GM18502 (cell line): Measurements from ENCODE around the gene CDC42EP4.
"Not testable (repeated sequence)": the region's sequence is repeated elsewhere in the genome, so short reads cannot be mapped to it uniquely, and the experiment has no call there.

ENCODE experiments used
- ATAC-seq: cut with Tn5 transposase; IDR thresholded peaks from one replicate; pipeline ENCODE4 v1.9.1; 2021; ENCODE audit warnings: mild to moderate bottlenecking; ENCODE audit not compliant: unreplicated experiment, poor library complexity

Gene CDC42EP4

DNA sequence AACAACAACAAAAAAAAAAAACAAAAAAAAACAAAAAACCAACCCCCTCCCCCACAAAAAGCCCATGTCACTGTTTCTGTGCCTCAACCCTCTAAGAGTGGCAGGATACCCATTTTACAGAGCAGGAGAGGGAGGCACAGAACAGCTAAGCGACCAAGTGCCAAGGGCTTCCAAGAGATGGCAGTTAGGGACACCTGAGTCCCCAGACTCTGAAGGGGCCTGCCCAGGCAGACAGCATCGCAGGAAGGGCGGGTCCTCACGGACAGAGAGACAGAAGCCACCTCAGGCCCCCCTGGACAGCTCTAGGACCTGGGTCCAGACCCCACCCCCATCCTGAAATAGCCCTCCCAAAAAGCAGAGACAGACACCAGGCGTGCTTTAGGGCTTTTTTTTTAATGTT is 28.6 kb downstream of the CDC42EP4 start:
- no peak for ATAC-seq

DNA sequence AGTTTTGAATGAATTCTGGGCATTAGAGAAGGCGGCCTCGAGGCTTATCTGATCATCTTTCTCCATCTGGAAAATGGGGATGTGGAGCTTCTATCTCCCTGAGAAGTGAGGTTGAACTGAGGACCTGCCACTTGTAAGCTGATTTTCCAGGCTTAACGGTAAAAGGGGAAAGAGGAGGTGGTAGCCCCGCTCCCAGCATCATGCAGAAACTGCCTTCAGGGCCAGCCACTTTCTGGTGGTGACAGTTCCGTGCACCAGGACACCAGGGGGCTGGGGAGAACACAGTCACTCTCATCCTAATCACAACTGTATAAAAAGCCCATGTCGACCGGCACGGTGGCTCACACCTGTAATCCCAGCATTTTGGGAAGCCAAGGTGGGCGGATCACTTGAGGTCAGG is 29.2 kb downstream of the CDC42EP4 start:
- ATAC-seq = no peak

DNA sequence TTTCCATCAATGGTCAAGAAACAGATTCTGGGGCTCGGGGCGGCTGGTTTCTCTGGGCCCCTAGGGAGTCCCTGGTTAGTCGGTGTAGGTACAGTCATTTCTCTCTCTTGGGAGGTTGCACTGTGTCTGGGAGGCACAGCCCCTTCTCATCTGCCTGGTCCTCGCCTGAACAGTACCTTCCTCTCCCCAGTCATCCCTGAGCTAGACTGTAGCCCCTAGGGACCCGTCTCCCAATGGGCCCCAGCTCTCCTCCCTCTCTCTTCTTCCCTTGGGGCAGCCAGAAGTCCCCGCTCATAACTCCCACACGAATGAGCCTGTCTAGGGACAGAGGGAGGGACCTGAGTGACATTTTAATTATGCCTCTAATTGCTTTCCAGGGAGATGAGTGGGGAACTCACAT is 29.9 kb downstream of the CDC42EP4 start:
- ATAC-seq = peak; percentile 97

DNA sequence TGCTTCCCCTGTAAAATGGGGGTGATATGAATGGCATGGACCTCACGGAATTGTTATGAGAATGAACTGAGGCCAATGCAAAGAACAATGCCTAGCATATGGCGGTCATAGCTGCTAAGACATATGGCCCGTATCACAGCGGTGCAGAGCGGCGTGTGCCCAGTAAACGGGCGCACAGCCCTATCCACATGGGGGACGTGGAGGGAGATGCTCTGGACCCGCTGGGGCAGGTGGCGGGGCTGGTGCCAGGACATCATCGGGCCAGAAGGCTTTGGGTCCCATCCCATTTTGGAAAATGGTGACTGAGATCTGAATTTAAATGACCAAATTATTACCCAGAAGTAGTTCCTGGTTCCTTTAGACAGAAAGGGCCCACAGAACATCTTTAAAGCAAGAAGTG is 31.6 kb downstream of the CDC42EP4 start:
- ATAC-seq = no peak

DNA sequence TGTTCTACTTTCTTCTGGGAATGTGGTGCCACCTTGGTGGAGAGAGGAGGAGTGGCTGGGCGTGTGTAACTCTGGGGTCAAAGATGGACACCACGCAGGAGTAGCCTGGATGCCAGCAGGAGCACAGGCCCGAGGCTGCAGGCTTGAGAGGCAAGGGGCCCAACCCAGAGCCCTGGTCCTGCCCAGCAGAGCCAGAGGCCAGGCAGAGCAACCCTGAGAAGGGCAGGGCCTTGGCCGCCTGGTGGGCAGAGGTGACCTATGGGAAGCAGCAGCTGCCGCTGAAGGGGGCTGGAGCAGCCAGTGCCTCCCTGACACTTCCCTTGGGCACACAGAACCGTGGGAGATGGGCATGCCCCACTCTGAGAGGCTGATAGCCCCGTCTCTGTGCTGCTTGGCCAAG is 32.1 kb downstream of the CDC42EP4 start:
- no peak for ATAC-seq

DNA sequence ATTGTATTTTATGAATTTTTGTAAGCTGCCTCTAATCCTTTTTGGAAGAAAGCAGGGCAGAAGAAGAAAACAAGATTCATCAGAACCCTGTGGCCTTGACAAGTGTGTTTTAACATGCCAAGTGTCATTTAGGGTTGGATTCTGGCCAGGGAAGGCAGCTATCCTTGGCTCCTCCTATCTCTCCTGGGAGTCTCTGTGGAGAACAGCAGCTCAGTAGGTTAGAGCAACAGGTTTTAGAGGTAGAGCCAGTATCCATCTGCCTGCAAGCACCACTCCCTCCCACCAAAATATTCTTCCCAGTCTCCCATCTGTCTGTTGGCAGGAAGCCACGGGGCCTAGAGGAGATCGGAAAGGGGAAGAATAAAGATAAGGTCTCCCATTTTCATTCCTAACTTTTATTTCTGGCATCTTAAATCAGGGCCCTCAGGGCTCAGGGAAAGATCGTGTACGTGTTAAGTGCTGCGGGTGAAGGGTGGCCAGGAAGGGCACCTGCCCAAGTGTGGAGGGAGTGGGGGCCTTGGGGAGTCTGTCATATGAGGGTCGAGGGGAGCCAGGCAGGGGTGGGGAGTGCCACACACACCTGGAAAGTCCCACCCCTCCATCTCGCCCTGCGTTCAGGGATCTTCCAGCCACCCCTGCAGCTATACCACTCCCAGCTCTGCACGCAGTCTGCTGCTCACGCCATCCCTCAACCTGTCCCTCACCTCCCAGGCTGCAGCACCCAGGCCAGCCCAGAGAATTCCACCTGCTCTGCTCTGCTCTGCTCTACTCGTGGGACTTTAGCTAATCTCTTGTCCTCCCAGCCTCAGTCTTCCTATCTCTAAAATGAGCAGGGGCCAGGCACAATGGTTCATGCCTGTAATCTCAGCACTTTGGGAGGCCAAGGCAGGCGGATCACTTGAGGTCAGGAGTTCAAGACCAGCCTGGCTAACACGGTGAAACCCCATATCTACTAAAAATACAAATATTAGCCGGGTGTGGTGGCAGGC is 33.0 kb downstream of the CDC42EP4 start:
- ATAC-seq = no peak

DNA sequence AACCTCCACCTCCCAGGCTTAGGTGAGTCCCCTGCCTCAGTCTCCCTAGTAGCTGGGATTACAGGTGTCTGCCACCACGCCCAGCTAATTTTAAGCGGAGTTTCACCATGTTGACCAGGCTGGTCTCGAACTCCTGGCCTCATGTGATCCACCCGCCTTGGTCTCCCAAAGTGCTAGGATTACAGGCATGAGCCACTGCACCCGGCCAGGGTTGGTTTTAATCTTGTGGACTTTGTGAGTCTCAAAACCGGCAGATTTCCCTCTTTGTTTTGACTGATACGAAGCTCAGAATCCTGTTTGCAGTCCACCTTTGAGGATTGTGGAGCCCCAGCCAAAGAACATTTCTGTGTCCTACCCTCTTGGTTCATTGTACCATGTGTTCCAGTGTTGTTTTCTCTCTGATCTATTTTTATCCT is 33.7 kb downstream of the CDC42EP4 start:
- ATAC-seq = no peak

DNA sequence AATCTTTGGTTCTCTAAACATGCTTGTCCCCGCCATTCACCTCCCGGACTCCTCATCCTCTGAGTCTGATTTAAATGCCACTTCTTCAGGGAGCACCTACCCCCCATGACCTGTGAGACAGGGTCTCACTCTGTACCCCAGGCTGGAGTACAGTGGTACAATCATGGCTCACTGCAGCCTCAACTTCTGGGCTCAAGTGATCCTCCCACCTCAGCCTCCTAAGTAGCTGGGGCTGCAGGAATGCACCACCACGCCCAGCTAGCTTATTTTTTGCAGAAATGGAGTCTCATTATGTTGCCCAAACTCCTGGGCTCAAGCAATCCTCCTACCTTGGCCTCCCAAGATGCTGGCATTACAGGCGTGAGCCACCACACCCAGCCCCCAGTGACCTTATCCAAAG is 37.3 kb downstream of the CDC42EP4 start:
- no peak for ATAC-seq

DNA sequence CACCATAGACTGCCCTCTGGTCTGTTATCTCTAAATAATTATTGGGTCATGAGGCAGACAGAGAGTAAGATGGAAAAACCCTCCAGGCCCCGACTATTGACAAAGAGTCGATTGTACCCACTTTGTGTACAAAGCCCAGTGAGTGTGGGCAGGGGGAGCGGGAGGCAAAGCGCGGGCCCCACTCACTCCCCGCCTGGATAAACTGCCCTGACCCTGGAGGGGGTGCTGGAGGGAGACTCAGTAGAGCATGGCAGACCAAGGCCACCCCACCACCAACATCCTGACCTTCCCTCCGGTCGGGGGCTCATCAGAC is 38.9 kb downstream of the CDC42EP4 start:
- no peak for ATAC-seq

DNA sequence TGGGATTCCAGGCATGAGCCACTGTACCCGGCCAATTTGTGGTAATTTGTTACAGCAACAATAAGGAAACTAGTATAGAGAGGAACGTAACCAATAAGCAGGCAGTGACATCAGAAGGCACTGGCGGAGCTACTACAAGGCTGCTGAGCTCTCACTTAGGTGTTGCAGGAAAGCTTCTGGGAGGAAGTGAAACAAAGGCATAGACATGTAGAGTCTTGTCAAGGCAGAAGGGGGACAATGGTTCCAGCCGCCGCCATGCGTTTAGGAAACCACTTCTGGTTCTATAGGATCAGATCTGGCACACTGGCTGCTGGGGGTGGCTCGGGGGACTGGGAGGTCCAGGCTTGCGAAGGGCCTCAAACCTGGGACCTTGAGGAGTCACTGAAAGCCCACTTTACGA is 40.7 kb downstream of the CDC42EP4 start:
- ATAC-seq = peak; percentile 99

DNA sequence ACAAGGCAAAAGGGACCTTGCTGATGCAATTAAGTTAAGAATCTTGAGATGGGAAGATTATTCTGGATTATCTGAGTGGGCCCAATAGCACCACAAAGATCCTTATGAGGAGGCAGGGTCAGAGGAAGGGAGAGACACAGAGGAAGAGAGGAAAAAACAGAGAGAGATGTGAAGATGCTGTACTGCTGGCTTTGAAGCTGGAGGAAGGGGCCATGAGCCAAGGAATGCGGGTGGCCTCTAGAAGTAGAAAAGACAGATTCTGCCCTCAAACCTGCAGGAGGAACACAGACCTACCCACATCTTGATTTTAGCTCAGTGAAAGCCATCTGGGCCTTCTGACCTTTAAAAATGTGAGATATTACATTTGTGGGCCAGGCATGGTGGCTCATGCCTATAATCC is 42.0 kb downstream of the CDC42EP4 start:
- ATAC-seq = no peak

DNA sequence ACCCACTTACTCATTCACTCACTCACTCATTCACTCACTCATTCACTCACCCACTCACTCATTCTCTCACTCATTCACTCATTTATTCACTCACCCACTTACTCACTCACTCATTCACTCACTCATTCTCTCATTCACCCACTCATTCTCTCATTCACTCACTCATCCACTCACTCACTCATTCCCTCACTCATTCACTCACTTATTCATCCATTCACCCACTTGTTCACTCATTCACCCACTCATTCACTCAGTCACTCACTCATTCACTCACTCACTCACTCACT is 42.5 kb downstream of the CDC42EP4 start:
- ATAC-seq = no peak

DNA sequence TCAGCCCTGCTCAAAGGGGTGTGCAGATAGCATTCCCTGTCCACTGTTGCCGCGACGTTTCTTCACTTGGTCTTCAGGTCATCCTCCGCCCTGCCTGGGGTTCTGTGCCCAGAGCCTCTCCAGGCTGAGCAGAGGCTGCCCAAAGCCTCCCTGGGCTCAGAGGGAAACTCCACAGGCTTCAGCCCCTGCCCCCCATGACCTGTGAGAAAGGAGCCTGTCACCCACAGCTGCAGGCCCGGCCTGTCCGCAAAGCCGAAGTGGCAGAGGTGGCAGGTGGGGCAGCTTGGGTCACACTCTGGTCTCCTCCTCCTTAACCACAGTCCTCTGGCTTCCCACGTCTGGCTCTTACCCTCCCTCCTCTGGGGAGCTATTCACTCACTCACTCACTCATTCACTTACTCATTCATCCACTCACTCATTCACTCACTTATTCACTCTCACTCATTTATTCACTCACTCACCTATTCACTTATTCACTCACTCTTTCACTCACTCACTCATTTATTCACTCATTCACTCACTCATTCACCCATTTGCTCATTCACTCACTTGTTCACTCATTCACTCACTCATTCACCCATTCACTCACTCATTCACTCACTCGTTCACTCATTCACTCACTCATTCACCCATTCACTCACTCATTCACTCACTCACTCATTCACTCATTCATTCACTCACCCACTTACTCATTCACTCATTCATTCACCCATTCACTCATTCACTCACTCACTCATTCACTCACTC is 43.0 kb downstream of the CDC42EP4 start:
- no peak for ATAC-seq

DNA sequence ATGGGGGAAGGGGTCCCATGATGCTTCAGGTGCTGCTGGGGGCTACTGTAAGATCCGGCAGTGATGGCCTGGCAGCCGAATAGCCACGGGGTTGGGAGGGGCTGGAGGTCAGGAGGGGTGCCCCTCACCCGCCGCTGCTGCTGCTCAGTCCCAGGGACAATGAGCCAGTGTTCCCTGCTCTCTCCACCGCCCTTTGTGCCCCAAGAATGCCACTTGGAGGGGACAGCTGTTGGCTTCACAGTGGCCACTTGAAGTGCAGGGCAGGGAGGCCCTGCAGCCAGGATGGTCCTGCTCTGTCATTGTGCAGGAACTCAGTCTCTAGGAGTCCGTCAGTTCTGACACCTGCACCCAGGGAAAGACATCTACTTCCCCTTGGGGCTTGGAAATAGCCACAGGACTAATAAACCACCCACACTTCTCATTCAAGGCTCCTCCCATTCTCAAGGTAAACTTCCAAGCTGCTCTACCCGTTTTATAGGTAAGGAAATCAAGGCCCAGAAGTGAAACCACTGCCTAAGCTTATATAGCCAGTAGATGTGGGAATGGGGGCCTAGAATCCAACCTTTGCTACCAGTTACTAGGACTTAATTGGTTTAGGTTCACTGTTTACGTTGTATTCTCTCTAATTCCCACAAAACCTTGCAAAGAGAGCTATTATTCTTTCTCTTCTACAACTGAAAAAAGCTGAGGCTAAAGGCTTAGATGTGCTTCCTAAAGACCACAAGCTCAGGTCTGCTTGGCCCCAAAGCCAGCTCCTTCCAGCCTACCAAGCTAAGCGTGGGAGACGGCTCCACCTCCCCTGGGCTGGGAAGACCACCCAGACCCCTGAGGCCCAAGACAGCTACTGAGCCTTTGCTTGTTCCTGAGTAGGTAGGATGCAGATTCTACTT is 43.9 kb downstream of the CDC42EP4 start:
- ATAC-seq = no peak

DNA sequence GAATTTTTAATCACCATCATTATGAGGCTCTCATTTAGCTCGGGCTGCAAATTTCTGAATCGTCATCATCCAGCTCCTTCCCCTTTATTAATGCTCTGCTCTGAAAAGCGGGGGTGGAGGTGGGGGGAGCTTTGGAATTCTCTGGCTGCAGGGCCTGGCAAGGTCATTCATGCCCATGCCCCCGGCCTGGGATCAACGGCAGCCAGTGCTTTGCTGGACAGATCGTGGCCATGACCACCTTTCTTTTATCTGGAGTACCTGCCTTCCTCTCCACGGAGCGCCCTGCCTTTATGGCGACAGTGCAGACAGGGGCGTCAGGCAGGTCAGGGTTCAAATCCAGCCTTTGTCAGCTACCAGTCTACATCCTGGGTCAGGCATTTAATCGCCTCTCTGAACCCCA is 45.0 kb downstream of the CDC42EP4 start:
- no peak for ATAC-seq

DNA sequence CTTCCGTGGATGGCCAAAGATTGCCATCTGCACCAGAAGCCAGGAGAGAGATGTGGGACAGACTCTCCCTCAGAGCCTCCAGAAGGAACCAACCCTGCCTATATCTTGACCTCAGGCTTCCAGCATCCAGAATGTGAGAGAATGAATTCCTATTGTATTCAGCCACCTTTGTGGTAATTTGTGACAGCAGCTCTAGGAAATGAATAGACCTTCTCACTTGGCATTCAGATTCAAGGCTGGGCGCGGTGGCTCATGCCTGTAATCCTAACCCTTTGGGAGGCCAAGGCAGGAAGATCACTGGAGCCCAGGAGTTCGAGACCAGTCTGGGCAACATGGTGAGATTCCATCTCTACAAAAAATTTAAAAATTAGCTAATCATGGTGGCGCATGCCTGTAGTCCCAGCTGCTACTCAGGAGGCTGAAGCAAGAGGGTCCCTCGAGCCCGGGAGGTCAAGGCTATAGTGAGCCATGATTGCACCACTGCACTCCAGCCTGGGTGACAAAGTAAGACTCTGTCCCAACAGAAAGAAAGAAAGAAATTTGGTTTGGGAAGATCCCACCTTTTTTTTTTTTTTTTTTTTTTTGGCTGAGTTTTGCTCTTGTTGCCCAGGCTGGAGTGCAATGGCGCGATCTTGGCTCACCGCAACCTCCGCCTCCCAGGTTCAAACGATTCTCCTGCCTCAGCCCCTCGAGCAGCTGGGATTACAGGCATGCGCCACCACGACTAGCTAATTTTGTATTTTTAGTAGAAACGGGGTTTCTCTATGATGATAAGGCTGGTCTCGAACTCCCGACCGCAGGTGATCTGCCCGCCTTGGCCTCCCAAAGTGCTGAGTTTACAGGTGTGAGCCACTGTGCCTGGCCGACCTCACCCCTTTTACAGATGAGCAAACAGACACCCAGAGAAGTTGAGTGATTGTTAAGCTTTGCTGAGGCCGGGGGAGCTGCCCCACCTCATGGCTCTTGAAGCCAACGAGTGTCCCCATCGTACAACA is 45.9 kb downstream of the CDC42EP4 start:
- ATAC-seq = no peak

DNA sequence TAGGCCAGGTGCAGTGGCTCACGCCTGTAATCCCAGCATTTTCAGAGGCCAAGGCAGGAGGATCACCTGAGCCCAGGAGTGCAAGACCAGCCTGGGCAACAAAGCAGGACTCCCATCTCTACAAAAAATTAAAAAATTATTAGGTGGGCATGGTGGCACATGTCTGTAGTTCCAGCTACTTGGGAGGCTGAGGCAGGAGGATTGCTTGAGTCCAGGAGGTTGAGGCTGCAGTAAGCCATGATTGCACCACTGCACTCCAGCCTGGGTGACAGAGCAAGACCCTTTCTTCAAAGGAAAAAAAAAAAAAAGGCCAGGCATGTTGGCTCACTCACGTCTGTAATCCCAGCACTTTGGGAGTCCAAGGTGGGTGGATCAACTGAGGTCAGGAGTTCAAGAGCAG is 47.4 kb downstream of the CDC42EP4 start:
- not testable (repeated sequence) for ATAC-seq

DNA sequence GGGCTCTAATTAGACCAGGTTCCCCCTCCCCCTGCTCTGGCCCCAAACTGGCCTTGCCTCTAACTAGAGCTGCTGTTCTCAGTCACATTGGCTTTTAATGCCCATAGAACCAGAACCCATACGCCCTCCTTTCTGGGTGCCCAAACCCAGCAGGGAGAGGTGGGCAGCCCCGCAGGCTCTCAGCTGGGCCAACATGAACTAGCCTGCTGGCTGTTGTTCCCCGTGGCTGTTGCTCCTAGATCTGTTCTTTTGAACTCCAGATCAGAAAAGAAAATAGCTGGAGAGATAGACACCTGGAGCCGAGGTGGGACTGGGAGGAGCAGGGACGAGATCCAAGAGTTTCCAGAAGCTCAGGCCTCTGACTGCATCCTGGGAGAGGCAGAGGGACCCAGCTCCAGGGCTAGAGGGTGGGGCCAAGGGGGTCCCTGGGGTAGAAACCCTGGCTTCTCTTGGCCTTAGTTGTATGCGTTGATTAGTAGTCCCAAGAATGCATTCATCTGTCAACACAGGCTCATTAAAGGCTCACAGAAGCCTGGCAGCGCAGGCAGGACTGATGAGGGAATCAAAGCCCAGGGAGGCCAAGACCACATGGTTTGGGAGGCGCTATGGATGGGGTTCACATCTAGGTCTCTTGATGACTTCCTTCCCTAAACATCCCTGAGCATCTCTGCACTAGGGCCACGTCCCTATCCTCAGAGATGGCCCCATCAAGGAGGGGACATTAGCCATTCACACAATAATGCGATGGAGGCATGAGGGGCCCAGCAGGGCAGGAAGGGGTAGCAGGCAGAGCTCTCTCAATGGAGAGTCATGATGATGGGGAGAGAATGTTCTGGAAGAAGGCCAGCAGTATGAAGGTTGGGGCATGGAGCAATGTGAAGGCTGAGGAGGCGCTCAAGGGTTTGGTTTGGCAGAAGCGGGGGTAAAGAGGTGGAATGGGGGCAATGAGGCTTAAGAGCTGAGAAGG is 48.8 kb downstream of the CDC42EP4 start:
- ATAC-seq = no peak
